GM12878 (cell line): ENCODE results near the gene DACT3. TPM values are rescaled to one million over a fixed set of nuclear protein-coding genes. Genes with fewer than 3 reads are reported as not detected.

Experiments used
- ASH2L ChIP-seq: fragments of 300-600, 200-600 bp; sonication (generic); IDR thresholded peaks from 2 replicates; pipeline ENCODE4 v1.6.1; 2017; ENCODE audit warnings: low read depth, mild to moderate bottlenecking, borderline replicate concordance
- BHLHE40 ChIP-seq, 2 experiments: fragments of 450-650 bp in 1 of 2; IDR thresholded peaks; 2 replicates each; pipeline ENCODE4 v1.6.1; 2011 to 2017; ENCODE audit warnings: low read depth in 2 of 2, borderline replicate concordance in 1 of 2, improper control_type of control experiment in 1 of 2, low read length in 1 of 2, mild to moderate bottlenecking in 1 of 2
- CBFB ChIP-seq: IDR thresholded peaks from 2 replicates; pipeline ENCODE4 v1.6.1; 2016; ENCODE audit warnings: antibody characterized with exemption, low read depth
- CBX5 ChIP-seq: sonication (generic); IDR thresholded peaks from 2 replicates; pipeline ENCODE4 v1.6.1; 2016; ENCODE audit warnings: low read depth, moderate library complexity, mild to moderate bottlenecking, inconsistent platforms
- CREM ChIP-seq: IDR thresholded peaks from 2 replicates; pipeline ENCODE4 v1.6.1; 2014; ENCODE audit warnings: antibody characterized with exemption, low read depth
- ESRRA ChIP-seq: IDR thresholded peaks from 2 replicates; pipeline ENCODE4 v1.6.1; 2012; ENCODE audit warnings: mild to moderate bottlenecking, low read length, improper control_type of control experiment
- HDGF ChIP-seq: fragments of 450-650 bp; IDR thresholded peaks from 2 replicates; pipeline ENCODE4 v1.6.1; 2016; ENCODE audit warnings: antibody characterized with exemption
- MTA3 ChIP-seq: IDR thresholded peaks from 2 replicates; pipeline ENCODE4 v1.6.1; 2012; ENCODE audit warnings: low read length, inconsistent platforms, borderline replicate concordance
- NBN ChIP-seq: fragments of 450-650 bp; IDR thresholded peaks from 2 replicates; pipeline ENCODE4 v1.6.1; 2016
- NFXL1 ChIP-seq: fragments of 450-650 bp; IDR thresholded peaks from 2 replicates; pipeline ENCODE4 v1.6.1; 2017; ENCODE audit warnings: antibody characterized with exemption, mild to moderate bottlenecking, borderline replicate concordance
- POLR2A ChIP-seq: IDR thresholded peaks from 2 replicates; pipeline ENCODE4 v1.6.1; 2011; ENCODE audit warnings: low read depth, mild to moderate bottlenecking, low read length
- POU2F2 ChIP-seq: IDR thresholded peaks from 3 replicates; pipeline ENCODE4 v1.6.1; 2011; ENCODE audit warnings: low read depth, mild to moderate bottlenecking, low read length, borderline replicate concordance
- RFX5 ChIP-seq: IDR thresholded peaks from 2 replicates; pipeline ENCODE4 v1.6.1; 2011; ENCODE audit warnings: low read depth, low read length, improper control_type of control experiment
- SMC3 ChIP-seq: IDR thresholded peaks from 2 replicates; pipeline ENCODE4 v1.6.1; 2011; ENCODE audit warnings: low read length, improper control_type of control experiment, borderline replicate concordance
- SRF ChIP-seq, 2 experiments: IDR thresholded peaks; 2 replicates each; pipeline ENCODE4 v1.6.1; 2011; ENCODE audit warnings: low read depth in 2 of 2, low read length in 2 of 2, mild to moderate bottlenecking in 1 of 2, moderate library complexity in 1 of 2
- polyA plus RNA-seq, 11 experiments: library from polyadenylated mRNA; depleted of rRNA in 4 of 11; unstranded in 6 of 11; stranded (reverse) in 5 of 11; fragments of >200 nt; fragmentation: Nextera tagmentation in 4 of 11; fragmentation: Illumina TruSeq in 1 of 11; extraction: Ambion mirVana in 4 of 11; extraction: Trizol in 1 of 11; gene quantifications; 1 replicate in 1 of 11; 2 replicates in 10 of 11; pipeline versions ENCODE4 v1.2.1 to v1.2.3, GENCODE V29; 2011 to 2016; ENCODE audit warnings: inconsistent platforms in 2 of 11, missing spikeins in 2 of 11, low read depth in 1 of 11
- total RNA-seq, 4 experiments: library from RNA; depleted of rRNA in 3 of 4; stranded (reverse); fragments of >200 nt in 3 of 4; fragmentation: Illumina TruSeq in 1 of 4; extraction: Trizol in 1 of 4; gene quantifications; 2 replicates each; pipeline versions ENCODE4 v1.2.1 to v1.2.3, GENCODE V29; 2013 to 2021
- TF ChIP-seq, protein P1 (sequence below): fragments of 450-650 bp; formaldehyde crosslinking; IDR thresholded peaks from 2 replicates; pipeline ENCODE4 v1.5.0; 2022; ENCODE audit warnings: mild to moderate bottlenecking, missing genetic modification characterization

Gene DACT3
- total and polyA plus RNA-seq, 10 of the 15 experiments (the other 5 are each of a cell fraction or from before 2014, with no cell fraction given) = 0.05 to 2.5 (median 0.35) TPM; not detected in 1

DNA sequence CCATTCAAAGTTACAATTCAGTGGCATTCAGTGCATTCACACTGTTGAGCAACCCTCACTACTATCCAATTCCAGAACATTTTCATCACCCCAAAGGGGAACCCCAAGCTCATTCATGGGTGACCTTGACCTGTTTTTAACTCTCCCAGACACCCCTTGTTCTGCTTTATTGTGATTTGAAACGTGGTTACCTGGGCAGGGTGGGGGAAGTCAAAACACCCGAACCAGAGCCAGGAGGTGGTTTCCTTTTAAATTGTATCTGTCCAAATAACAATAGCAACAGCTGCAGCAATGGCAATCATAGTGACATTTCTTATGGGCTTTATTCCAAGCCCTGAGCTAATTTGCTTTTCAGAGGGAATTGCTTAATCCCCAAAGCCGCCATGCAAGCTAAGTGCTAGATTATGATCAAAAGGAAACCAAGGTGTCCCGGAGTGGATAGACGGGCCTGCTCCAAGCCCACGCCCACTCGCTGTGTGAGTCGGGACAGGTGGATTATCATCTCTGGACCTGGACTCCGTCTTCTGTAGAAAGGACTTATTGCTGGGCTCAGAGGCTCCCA lies 42.2 kb downstream of the DACT3 start (continued):
- TF ChIP-seq ESRRA = peak; percentile 88
- TF ChIP-seq HDGF = no peak
- no peak for TF ChIP-seq RFX5
- TF ChIP-seq NBN = peak; percentile 42; the same call in 1 of the 2 replicates
- TF ChIP-seq SMC3 = no peak; the same call in 1 of the 2 replicates
- no peak for TF ChIP-seq POU2F2
- TF ChIP-seq CBFB = 0 out of 2 replicates have a peak, but pooled peaks have one; percentile 27
- no peak for TF ChIP-seq SRF (IDR thresholded peaks at IDR 0.05; ENCODE audit: low read depth in 2 of 2, low read length in 2 of 2)
- peak; percentile 63; the same call in 1 of the 2 replicates for TF ChIP-seq CREM
- TF ChIP-seq ASH2L = no peak
- TF ChIP-seq POLR2A = no peak
- no peak for TF ChIP-seq NFXL1
- TF ChIP-seq, protein P1, sequence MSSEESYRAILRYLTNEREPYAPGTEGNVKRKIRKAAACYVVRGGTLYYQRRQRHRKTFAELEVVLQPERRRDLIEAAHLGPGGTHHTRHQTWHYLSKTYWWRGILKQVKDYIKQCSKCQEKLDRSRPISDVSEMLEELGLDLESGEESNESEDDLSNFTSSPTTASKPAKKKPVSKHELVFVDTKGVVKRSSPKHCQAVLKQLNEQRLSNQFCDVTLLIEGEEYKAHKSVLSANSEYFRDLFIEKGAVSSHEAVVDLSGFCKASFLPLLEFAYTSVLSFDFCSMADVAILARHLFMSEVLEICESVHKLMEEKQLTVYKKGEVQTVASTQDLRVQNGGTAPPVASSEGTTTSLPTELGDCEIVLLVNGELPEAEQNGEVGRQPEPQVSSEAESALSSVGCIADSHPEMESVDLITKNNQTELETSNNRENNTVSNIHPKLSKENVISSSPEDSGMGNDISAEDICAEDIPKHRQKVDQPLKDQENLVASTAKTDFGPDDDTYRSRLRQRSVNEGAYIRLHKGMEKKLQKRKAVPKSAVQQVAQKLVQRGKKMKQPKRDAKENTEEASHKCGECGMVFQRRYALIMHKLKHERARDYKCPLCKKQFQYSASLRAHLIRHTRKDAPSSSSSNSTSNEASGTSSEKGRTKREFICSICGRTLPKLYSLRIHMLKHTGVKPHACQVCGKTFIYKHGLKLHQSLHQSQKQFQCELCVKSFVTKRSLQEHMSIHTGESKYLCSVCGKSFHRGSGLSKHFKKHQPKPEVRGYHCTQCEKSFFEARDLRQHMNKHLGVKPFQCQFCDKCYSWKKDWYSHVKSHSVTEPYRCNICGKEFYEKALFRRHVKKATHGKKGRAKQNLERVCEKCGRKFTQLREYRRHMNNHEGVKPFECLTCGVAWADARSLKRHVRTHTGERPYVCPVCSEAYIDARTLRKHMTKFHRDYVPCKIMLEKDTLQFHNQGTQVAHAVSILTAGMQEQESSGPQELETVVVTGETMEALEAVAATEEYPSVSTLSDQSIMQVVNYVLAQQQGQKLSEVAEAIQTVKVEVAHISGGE (CRISPR knock-in tag) = no peak
- TF ChIP-seq CBX5 = no peak
- peak in 1 of 2 experiments; percentile 17; a peak in 2 of 4 replicates for TF ChIP-seq BHLHE40 (IDR thresholded peaks at IDR 0.05; ENCODE audit: borderline replicate concordance in 1 of 2, low read depth in 2 of 2, low read length in 1 of 2)
- peak; percentile 56; the same call in 1 of the 2 replicates for TF ChIP-seq MTA3
